HG02588 (cell line): ENCODE measurements around the gene SNAP47.

Experiments
- ATAC-seq: cut with Tn5 transposase; IDR thresholded peaks from one replicate; pipeline ENCODE4 v1.9.1; 2021; ENCODE audit warnings: mild to moderate bottlenecking, moderate library complexity; ENCODE audit not compliant: unreplicated experiment

The SNAP47 gene

GRCh38 chr1:227795732-227796131 lies 60.5 kb downstream of the SNAP47 start:
- ATAC-seq = no peak

- no peak for ATAC-seq
Measured at GRCh38 chr1:227796359-227796915, 61.2 kb downstream of the SNAP47 start.

- ATAC-seq = no peak
Measured at GRCh38 chr1:227797144-227797543, 61.9 kb downstream of the SNAP47 start.

GRCh38 chr1:227797625-227798024 lies 62.4 kb downstream of the SNAP47 start:
- ATAC-seq = no peak

GRCh38 chr1:227798078-227798802 lies 63.0 kb downstream of the SNAP47 start:
- ATAC-seq = no peak

GRCh38 chr1:227799756-227800155 lies 64.5 kb downstream of the SNAP47 start:
- ATAC-seq = no peak

- no peak for ATAC-seq
Measured at GRCh38 chr1:227803933-227804332, 68.7 kb downstream of the SNAP47 start.

GRCh38 chr1:227805606-227806197 lies 70.5 kb downstream of the SNAP47 start:
- ATAC-seq = no peak

- ATAC-seq = no peak
Measured at GRCh38 chr1:227808566-227808965, 73.3 kb downstream of the SNAP47 start.

- ATAC-seq = no peak
Measured at GRCh38 chr1:227809026-227809425, 73.8 kb downstream of the SNAP47 start.

- no peak for ATAC-seq
Measured at GRCh38 chr1:227813962-227814361, 78.7 kb downstream of the SNAP47 start.

- ATAC-seq = no peak
Measured at GRCh38 chr1:227815468-227816409, 80.5 kb downstream of the SNAP47 start, which contains the start of gene PRSS38. Gene PRSS38, plus strand, starts transcription at chr1:227815675. Its CDS starts 42 bp downstream, at chr1:227815717.

- ATAC-seq = no peak
Measured at GRCh38 chr1:227816750-227817446, 81.7 kb downstream of the SNAP47 start.

- no peak for ATAC-seq
Measured at GRCh38 chr1:227823537-227823936, 88.3 kb downstream of the SNAP47 start.

GRCh38 chr1:227824204-227824603 lies 89.0 kb downstream of the SNAP47 start:
- ATAC-seq = no peak

- no peak for ATAC-seq
Measured at GRCh38 chr1:227828786-227829185, 93.6 kb downstream of the SNAP47 start.
